HG03064 (cell line): ENCODE results near the gene SELPLG.

Experiments
- ATAC-seq: cut with Tn5 transposase; IDR thresholded peaks from one replicate; pipeline ENCODE4 v1.9.1; 2021; ENCODE audit warnings: low read depth; ENCODE audit not compliant: unreplicated experiment

Gene SELPLG

GRCh38 chr12:108606492-108606891, 27.2 kb downstream of the SELPLG start:
- ATAC-seq: no peak

GRCh38 chr12:108605690-108606406, 27.8 kb downstream of the SELPLG start:
- ATAC-seq: no peak

- no peak for ATAC-seq
Measured at GRCh38 chr12:108605000-108605689, 28.5 kb downstream of the SELPLG start.

GRCh38 chr12:108604208-108604941, 29.3 kb downstream of the SELPLG start:
- ATAC-seq: no peak

GRCh38 chr12:108603743-108604142, 30.0 kb downstream of the SELPLG start:
- ATAC-seq: no peak

- no peak for ATAC-seq
Measured at GRCh38 chr12:108602976-108603704, 30.6 kb downstream of the SELPLG start.

GRCh38 chr12:108602209-108602705, 31.4 kb downstream of the SELPLG start:
- no peak for ATAC-seq

- ATAC-seq: no peak
Measured at GRCh38 chr12:108600702-108601007, 33.0 kb downstream of the SELPLG start.

- ATAC-seq: no peak
Measured at GRCh38 chr12:108599948-108600701, 33.6 kb downstream of the SELPLG start.

- no peak for ATAC-seq
Measured at GRCh38 chr12:108599541-108599940, 34.2 kb downstream of the SELPLG start.

- no peak for ATAC-seq
Measured at GRCh38 chr12:108598553-108599250, 35.0 kb downstream of the SELPLG start.

- no peak for ATAC-seq
Measured at GRCh38 chr12:108597559-108598471, 35.9 kb downstream of the SELPLG start, which contains the start of gene TMEM119. Gene TMEM119 (minus strand): TSS chr12:108598084. CDS start chr12:108592383, 5,701 bp downstream.

- ATAC-seq: no peak
Measured at GRCh38 chr12:108596854-108597558, 36.7 kb downstream of the SELPLG start.

- ATAC-seq: no peak
Measured at GRCh38 chr12:108595711-108596647, 37.7 kb downstream of the SELPLG start.

- no peak for ATAC-seq
Measured at GRCh38 chr12:108594960-108595710, 38.6 kb downstream of the SELPLG start.

GRCh38 chr12:108594323-108594903, 39.3 kb downstream of the SELPLG start:
- ATAC-seq: no peak
